KMS-11 (cell line): ENCODE results near the gene TDRD7.

Source experiments
- H2AFZ ChIP-seq: fragments of 200-600 bp; sonication (generic); 2 replicates; pipeline ENCODE4 v1.6.1; 2016; ENCODE audit warnings: antibody characterized with exemption, mixed run types, low read depth
- H3K27ac ChIP-seq: fragments of 200-600 bp; sonication (generic); 2 replicates; pipeline ENCODE4 v1.6.1; 2016; ENCODE audit warnings: mild to moderate bottlenecking, mixed run types
- H3K27me3 ChIP-seq: fragments of 200-600 bp; sonication (generic); 2 replicates; pipeline ENCODE4 v1.6.1; 2017; ENCODE audit warnings: mild to moderate bottlenecking, low read depth, mixed run types, moderate library complexity; ENCODE audit not compliant: insufficient read depth
- H3K36me3 ChIP-seq: fragments of 200-600 bp; sonication (generic); 2 replicates; pipeline ENCODE4 v1.6.1; 2017; ENCODE audit warnings: mild to moderate bottlenecking, mixed run types; ENCODE audit not compliant: insufficient read depth
- H3K4me1 ChIP-seq: fragments of 200-600 bp; sonication (generic); 2 replicates; pipeline ENCODE4 v1.6.1; 2016; ENCODE audit warnings: mild to moderate bottlenecking, low read depth, mixed run types; ENCODE audit not compliant: poor library complexity, severe bottlenecking
- H3K4me2 ChIP-seq: fragments of 200-600 bp; sonication (generic); 2 replicates; pipeline ENCODE4 v1.7.0; 2016; ENCODE audit warnings: mild to moderate bottlenecking, mixed run types
- H3K4me3 ChIP-seq: fragments of 200-600 bp; sonication (generic); IDR thresholded peaks from 2 replicates; pipeline ENCODE4 v1.6.1; 2017; ENCODE audit warnings: low read depth, low read length, mixed read lengths; ENCODE audit not compliant: insufficient read depth
- H3K79me2 ChIP-seq: fragments of 200-600 bp; sonication (generic); 2 replicates; pipeline ENCODE4 v1.6.1; 2016; ENCODE audit warnings: low read depth, mixed run types; ENCODE audit not compliant: insufficient read depth
- H3K9ac ChIP-seq: fragments of 200-600 bp; sonication (generic); 2 replicates; pipeline ENCODE4 v1.6.1; 2016; ENCODE audit warnings: mild to moderate bottlenecking, mixed run types
- H4K20me1 ChIP-seq: fragments of 200-600 bp; sonication (generic); 2 replicates; pipeline ENCODE4 v1.6.1; 2016; ENCODE audit warnings: mild to moderate bottlenecking, mixed run types; ENCODE audit not compliant: insufficient read depth
- TF ChIP-seq, protein P1 (sequence below): fragments of 200-600 bp; sonication (generic); conservative IDR thresholded peaks from 2 replicates; pipeline ENCODE4 v1.6.1; 2017; ENCODE audit warnings: low read depth, mild to moderate bottlenecking, antibody characterized with exemption, low read length, moderate library complexity, mixed read lengths

TDRD7 gene

DNA sequence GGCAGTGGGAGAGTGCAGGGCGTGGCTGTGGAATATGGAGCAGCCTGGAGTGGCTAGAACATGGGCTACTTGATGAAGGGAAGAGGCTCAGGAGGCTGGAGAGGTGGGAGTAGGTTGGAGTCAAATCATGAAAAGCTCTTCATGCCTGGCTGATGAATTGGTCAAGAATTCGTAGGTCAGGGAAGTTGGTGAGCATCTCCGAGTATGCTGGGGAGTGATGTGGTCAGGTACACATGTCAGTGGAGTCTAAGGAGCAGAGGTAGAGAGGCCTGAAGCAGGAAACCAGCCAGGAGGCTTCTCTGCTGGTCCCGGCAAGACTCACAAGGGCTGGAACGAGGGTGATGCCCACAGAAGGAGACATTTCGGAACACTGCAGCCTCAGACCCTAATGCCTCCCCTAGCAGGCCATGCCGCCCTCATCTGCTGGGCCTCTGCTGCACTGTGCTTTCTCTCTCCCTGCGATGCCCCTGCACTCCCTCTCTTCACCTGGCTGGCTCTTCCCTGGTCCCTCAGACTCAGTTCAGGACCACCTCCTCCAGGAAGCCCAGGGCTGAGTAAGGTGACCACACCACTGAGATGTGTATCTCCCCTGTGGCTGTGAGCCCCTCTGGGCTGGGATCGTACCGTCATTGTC lies 123.2 kb downstream of the TDRD7 start:
- no peak overlapping the region for H3K9ac ChIP-seq
- H3K27me3 ChIP-seq = no peaks in the 10 kb centered on the region

DNA sequence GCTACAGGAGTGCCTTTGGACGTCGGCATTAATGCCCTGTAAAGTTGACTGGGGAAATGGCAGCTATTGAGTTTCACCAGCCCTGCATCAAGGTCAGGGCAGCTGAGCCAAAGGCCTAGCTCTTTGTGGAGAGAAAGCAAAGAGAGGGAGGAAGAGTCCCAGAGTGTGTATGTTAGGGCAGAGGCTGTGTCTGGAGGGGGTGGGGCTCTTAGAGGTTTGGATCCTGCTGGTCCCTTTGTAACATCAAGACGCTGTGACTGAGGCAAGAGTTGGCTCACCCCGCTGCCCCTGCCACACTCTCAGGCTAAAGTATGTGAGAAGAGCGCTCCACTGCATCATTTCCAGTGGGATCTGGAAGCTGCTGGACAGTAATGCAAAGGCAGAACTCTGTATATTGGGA lies 123.9 kb downstream of the TDRD7 start:
- Histone ChIP-seq H3K36me3 (0 out of 2 replicates have a peak, but pooled peaks cover 3% of the 10 kb centered on the region), H2AFZ (no peak overlapping the region), H3K9ac (no peak overlapping the region), H3K27me3 (no peaks in the 10 kb centered on the region), H3K4me1 (no peaks in the 10 kb centered on the region), H3K4me2 (no peak overlapping the region), H3K27ac (no peak overlapping the region), H3K4me3 (no peak overlapping the region), H4K20me1 (no peaks in the 10 kb centered on the region), H3K79me2 (no peaks in the 10 kb centered on the region)
- TF ChIP-seq, protein P1, sequence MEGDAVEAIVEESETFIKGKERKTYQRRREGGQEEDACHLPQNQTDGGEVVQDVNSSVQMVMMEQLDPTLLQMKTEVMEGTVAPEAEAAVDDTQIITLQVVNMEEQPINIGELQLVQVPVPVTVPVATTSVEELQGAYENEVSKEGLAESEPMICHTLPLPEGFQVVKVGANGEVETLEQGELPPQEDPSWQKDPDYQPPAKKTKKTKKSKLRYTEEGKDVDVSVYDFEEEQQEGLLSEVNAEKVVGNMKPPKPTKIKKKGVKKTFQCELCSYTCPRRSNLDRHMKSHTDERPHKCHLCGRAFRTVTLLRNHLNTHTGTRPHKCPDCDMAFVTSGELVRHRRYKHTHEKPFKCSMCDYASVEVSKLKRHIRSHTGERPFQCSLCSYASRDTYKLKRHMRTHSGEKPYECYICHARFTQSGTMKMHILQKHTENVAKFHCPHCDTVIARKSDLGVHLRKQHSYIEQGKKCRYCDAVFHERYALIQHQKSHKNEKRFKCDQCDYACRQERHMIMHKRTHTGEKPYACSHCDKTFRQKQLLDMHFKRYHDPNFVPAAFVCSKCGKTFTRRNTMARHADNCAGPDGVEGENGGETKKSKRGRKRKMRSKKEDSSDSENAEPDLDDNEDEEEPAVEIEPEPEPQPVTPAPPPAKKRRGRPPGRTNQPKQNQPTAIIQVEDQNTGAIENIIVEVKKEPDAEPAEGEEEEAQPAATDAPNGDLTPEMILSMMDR = no peak

More for the DNA sequence above, 123.2 kb downstream of the TDRD7 start:
- Histone ChIP-seq H3K79me2 (no peaks in the 10 kb centered on the region), H3K27ac (no peak overlapping the region), H2AFZ (no peak overlapping the region), H3K36me3 (0 out of 2 replicates have a peak, but pooled peaks cover 3% of the 10 kb centered on the region), H3K4me1 (no peaks in the 10 kb centered on the region), H4K20me1 (no peaks in the 10 kb centered on the region), H3K4me3 (no peak overlapping the region), H3K4me2 (no peak overlapping the region)
- TF ChIP-seq, protein P1 = no peak

DNA sequence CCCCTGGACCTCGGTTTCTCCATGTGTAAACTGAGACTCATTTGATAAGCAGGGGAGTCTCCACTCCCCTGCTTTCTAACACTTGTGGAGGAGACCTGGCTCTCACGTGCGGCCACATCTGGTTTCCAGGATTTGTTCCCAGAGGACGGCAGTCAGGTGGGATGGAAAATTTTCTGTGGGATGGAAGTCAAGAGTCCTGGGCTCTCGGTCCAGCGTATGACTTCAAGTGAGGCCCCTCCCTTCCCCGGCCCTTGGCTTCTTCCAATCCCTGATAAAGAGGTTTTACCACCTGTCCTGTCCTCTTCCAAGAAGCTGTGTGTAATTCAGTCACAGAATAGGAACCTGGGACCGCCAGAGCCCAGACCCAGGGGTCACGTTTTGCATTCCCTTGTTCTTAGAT lies 124.6 kb downstream of the TDRD7 start:
- Histone ChIP-seq H3K27ac (no peak overlapping the region), H3K36me3 (0 out of 2 replicates have a peak, but pooled peaks cover 3% of the 10 kb centered on the region), H3K4me3 (no peak overlapping the region), H3K79me2 (no peaks in the 10 kb centered on the region), H3K4me2 (no peak overlapping the region), H2AFZ (no peak overlapping the region), H3K27me3 (no peaks in the 10 kb centered on the region), H3K4me1 (no peaks in the 10 kb centered on the region), H3K9ac (no peak overlapping the region), H4K20me1 (no peaks in the 10 kb centered on the region)
- TF ChIP-seq, protein P1 = no peak

DNA sequence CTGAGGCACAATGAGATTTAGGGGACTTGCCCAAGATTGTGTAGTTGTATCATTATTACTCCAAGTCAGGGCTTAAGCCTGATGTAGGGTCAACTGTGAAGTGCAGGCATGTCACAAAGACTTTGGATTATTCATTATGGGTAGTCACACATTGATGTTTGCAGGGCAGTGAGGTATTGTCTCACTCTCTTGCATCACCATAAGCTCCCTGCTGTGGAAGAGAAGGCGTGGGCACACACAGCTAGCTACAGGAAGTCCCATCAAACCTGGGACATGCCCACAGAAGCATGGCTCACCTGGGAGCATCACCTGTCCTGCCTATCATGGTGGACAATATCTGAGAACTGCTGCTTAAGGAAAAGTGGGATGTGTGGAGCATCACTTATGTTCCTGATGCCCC lies 131.7 kb downstream of the TDRD7 start:
- no peaks in the 10 kb centered on the region for H4K20me1 ChIP-seq
- no peak overlapping the region for H2AFZ ChIP-seq
- no peaks in the 10 kb centered on the region for H3K36me3 ChIP-seq
- H3K9ac ChIP-seq = no peak overlapping the region
- H3K27me3 ChIP-seq = no peaks in the 10 kb centered on the region
- no peak overlapping the region for H3K4me3 ChIP-seq
- H3K4me1 ChIP-seq = no peaks in the 10 kb centered on the region
- no peaks in the 10 kb centered on the region for H3K79me2 ChIP-seq
- no peak overlapping the region for H3K27ac ChIP-seq
- TF ChIP-seq, protein P1 = no peak
- no peak overlapping the region for H3K4me2 ChIP-seq
